Fibroblast of lung (primary cell): ENCODE results near the gene LCLAT1. TPM values are rescaled to one million over a fixed set of nuclear protein-coding genes. Genes with fewer than 3 reads are reported as not detected.
A peak's percentile ranks its signal among the peaks of the same experiment; 100 is the strongest.

Experiments
- DNase-seq, 2 donors: peaks; one replicate each; pipeline versions ENCODE4 v3.0.0 to v3.0.0-alpha.2; 2010; ENCODE audit warnings: low read depth in 2 of 2
- H2AFZ ChIP-seq: 2 replicates; pipeline ENCODE4 v1.5.1; 2012; ENCODE audit warnings: low read length, control low read depth, inconsistent platforms
- H3K27ac ChIP-seq: 2 replicates; pipeline ENCODE4 v1.5.1; 2011; ENCODE audit warnings: low read length, control low read depth; ENCODE audit not compliant: insufficient read depth
- H3K27me3 ChIP-seq: 2 replicates; pipeline ENCODE4 v1.5.1; 2011; ENCODE audit warnings: mild to moderate bottlenecking, low read length; ENCODE audit not compliant: control insufficient read depth, insufficient read depth
- H3K36me3 ChIP-seq: 2 replicates; pipeline ENCODE4 v1.5.1; 2011; ENCODE audit warnings: low read length; ENCODE audit not compliant: control insufficient read depth, insufficient read depth
- H3K4me1 ChIP-seq: 2 replicates; pipeline ENCODE4 v1.5.1; 2011; ENCODE audit warnings: low read length; ENCODE audit not compliant: control insufficient read depth, insufficient read depth; ENCODE audit errors: extremely low read depth
- H3K4me2 ChIP-seq: 2 replicates; pipeline ENCODE4 v1.5.1; 2011; ENCODE audit warnings: low read length, control low read depth; ENCODE audit not compliant: insufficient read depth; ENCODE audit errors: extremely low read depth
- H3K4me3 ChIP-seq, 4 experiments: fragments of 200-600 bp in 1 of 4; sonication (generic) in 1 of 4; replicated peaks in 1 of 4; 2 replicates each; pipeline ENCODE4 v1.5.1; 2011 to 2016; ENCODE audit warnings: low read length in 4 of 4, low read depth in 3 of 4, mild to moderate bottlenecking in 3 of 4, control low read depth in 2 of 4, inconsistent platforms in 1 of 4, mixed read lengths in 1 of 4; ENCODE audit not compliant: insufficient read depth in 1 of 4; ENCODE audit errors: control extremely low read depth in 1 of 4
- H3K79me2 ChIP-seq: 2 replicates; pipeline ENCODE4 v1.5.1; 2012; ENCODE audit warnings: mild to moderate bottlenecking, low read length, inconsistent platforms; ENCODE audit not compliant: control insufficient read depth, insufficient read depth
- H3K9ac ChIP-seq: 2 replicates; pipeline ENCODE4 v1.5.1; 2011; ENCODE audit warnings: mild to moderate bottlenecking, low read length, control low read depth; ENCODE audit not compliant: insufficient read depth
- H3K9me3 ChIP-seq: 2 replicates; pipeline ENCODE4 v1.5.1; 2012; ENCODE audit warnings: low read depth, low read length; ENCODE audit not compliant: control insufficient read depth, insufficient read depth
- H4K20me1 ChIP-seq: 2 replicates; pipeline ENCODE4 v1.5.1; 2011; ENCODE audit warnings: low read length; ENCODE audit not compliant: control insufficient read depth, insufficient read depth; ENCODE audit errors: extremely low read depth
- EZH2 ChIP-seq: IDR thresholded peaks from 2 replicates; pipeline ENCODE4 v1.5.1; 2012; ENCODE audit warnings: low read length, control low read depth, mild to moderate bottlenecking; ENCODE audit errors: missing control alignments
- polyA minus RNA-seq: library from RNA; depleted of rRNA, polyadenylated mRNA; stranded (reverse); fragments of >200 nt; gene quantifications from 2 replicates; pipeline ENCODE4 v1.2.3, GENCODE V29; 2011; ENCODE audit warnings: low replicate concordance
- polyA plus RNA-seq, 2 donors: library from polyadenylated mRNA; depleted of rRNA in 1 of 2; stranded (reverse) in 1 of 2; unstranded in 1 of 2; fragments of >200 nt; gene quantifications; 2 replicates each; pipeline ENCODE4 v1.2.1, GENCODE V29; 2011 to 2012; ENCODE audit warnings: missing spikeins in 1 of 2
- total RNA-seq: library from RNA; depleted of rRNA; stranded (reverse); fragments of >200 nt; gene quantifications from 2 replicates; pipeline ENCODE4 v1.2.1, GENCODE V29; 2014
- TF ChIP-seq, protein P1 (sequence below), 2 donors: IDR thresholded peaks in 1 of 2; conservative IDR thresholded peaks in 1 of 2; 1 replicate in 1 of 2; 2 replicates in 1 of 2; pipeline ENCODE4 v1.5.1; 2011 to 2012; ENCODE audit warnings: low read length in 2 of 2, control low read depth in 1 of 2, inconsistent platforms in 1 of 2, low read depth in 1 of 2, mild to moderate bottlenecking in 1 of 2

The LCLAT1 gene
- total RNA-seq: 17.7 and 43.3 TPM in 2 replicates
- 37.1 and 45.9 TPM in 2 replicates for polyA plus RNA-seq
- polyA plus RNA-seq (2012): 9.7 and 15.9 TPM in 2 replicates
- 16.7 and 19.4 TPM in 2 replicates for polyA minus RNA-seq

- Histone ChIP-seq H2AFZ (peak within 1 kb of the TSS; percentile 62), H3K27ac (peak within 1 kb of the TSS; percentile 96), H4K20me1 (no peaks in the 10 kb centered on the region), H3K27me3 (no peaks in the 10 kb centered on the region), H3K9ac (peak within 1 kb of the TSS; percentile 90), H3K4me1 (peaks cover 5% of the 10 kb centered on the region), H3K79me2 (peaks cover 22% of the 10 kb centered on the region), H3K4me2 (peak within 1 kb of the TSS; percentile 92), H3K4me3 (peak within 1 kb of the TSS; percentile 82 to 95 (median 93)), H3K9me3 (no peaks in the 10 kb centered on the region), H3K36me3 (no peaks in the 10 kb centered on the region)
- peak; percentile 69 to 77 for DNase-seq
- no peak for TF ChIP-seq EZH2
Measured at GRCh38 chr2:30447149-30448045, at the start of gene LCLAT1. Gene LCLAT1 (plus strand): TSS chr2:30447246. CDS start chr2:30525591, 78,345 bp downstream.

GRCh38 chr2:30398084-30398873 is 48.8 kb upstream of the LCLAT1 start:
- Histone ChIP-seq H3K27ac (no peak overlapping the region), H3K27me3 (peaks cover 2% of the 10 kb centered on the region), H3K9me3 (no peaks in the 10 kb centered on the region), H3K4me1 (no peaks in the 10 kb centered on the region), H3K9ac (no peak overlapping the region), H3K36me3 (no peaks in the 10 kb centered on the region), H4K20me1 (no peaks in the 10 kb centered on the region), H3K4me3 (no peak overlapping the region), H3K4me2 (no peak overlapping the region), H2AFZ (no peak overlapping the region), H3K79me2 (no peaks in the 10 kb centered on the region)
- no peak for TF ChIP-seq EZH2
- TF ChIP-seq, protein P1, sequence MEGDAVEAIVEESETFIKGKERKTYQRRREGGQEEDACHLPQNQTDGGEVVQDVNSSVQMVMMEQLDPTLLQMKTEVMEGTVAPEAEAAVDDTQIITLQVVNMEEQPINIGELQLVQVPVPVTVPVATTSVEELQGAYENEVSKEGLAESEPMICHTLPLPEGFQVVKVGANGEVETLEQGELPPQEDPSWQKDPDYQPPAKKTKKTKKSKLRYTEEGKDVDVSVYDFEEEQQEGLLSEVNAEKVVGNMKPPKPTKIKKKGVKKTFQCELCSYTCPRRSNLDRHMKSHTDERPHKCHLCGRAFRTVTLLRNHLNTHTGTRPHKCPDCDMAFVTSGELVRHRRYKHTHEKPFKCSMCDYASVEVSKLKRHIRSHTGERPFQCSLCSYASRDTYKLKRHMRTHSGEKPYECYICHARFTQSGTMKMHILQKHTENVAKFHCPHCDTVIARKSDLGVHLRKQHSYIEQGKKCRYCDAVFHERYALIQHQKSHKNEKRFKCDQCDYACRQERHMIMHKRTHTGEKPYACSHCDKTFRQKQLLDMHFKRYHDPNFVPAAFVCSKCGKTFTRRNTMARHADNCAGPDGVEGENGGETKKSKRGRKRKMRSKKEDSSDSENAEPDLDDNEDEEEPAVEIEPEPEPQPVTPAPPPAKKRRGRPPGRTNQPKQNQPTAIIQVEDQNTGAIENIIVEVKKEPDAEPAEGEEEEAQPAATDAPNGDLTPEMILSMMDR (conservative IDR thresholded peaks at IDR 0.05 in 1 of 2, IDR thresholded peaks at IDR 0.05 in 1 of 2; ENCODE audit: low read depth in 1 of 2, low read length in 2 of 2): no peak
- DNase-seq: no peak

GRCh38 chr2:30400151-30400954 is 46.7 kb upstream of the LCLAT1 start:
- no peak for TF ChIP-seq EZH2
- TF ChIP-seq, protein P1 (conservative IDR thresholded peaks at IDR 0.05 in 1 of 2, IDR thresholded peaks at IDR 0.05 in 1 of 2; ENCODE audit: low read depth in 1 of 2, low read length in 2 of 2): no peak
- no peak overlapping the region for H2AFZ ChIP-seq
- no peak overlapping the region for H3K4me2 ChIP-seq
- H3K79me2 ChIP-seq: no peaks in the 10 kb centered on the region
- H3K4me3 ChIP-seq: no peak overlapping the region
- no peaks in the 10 kb centered on the region for H4K20me1 ChIP-seq
- no peaks in the 10 kb centered on the region for H3K9me3 ChIP-seq
- peaks cover 4% of the 10 kb centered on the region for H3K4me1 ChIP-seq
- H3K9ac ChIP-seq: no peak overlapping the region
- no peaks in the 10 kb centered on the region for H3K36me3 ChIP-seq
- no peak for DNase-seq
- H3K27me3 ChIP-seq: peaks cover 2% of the 10 kb centered on the region
- H3K27ac ChIP-seq: no peak overlapping the region
